Stimulated activated CD8-positive, alpha-beta memory T cell treated with anti-CD3 and anti-CD28 coated beads, Interleukin-7, amount 100 ng/mL, for 48 hours (primary cell): ENCODE results near the gene IL20RA.

Experiments used
- DNase-seq, 2 donors: peaks; one replicate each; pipeline ENCODE4 v3.0.0-alpha.2; 2020; ENCODE audit warnings: low read depth in 1 of 2; ENCODE audit errors: extremely low read depth in 1 of 2

Gene IL20RA

GRCh38 chr6:137010128-137010718 lies 34.5 kb downstream of the IL20RA start:
- no peak for DNase-seq

GRCh38 chr6:137008204-137008603 lies 36.6 kb downstream of the IL20RA start:
- no peak for DNase-seq

GRCh38 chr6:137006056-137006455 lies 38.7 kb downstream of the IL20RA start:
- no peak for DNase-seq

- DNase-seq: no peak
Measured at GRCh38 chr6:137005073-137005472, 39.7 kb downstream of the IL20RA start.

GRCh38 chr6:137002505-137002904 lies 42.3 kb downstream of the IL20RA start:
- no peak for DNase-seq

- no peak for DNase-seq
Measured at GRCh38 chr6:137001977-137002302, 42.8 kb downstream of the IL20RA start.

DNA sequence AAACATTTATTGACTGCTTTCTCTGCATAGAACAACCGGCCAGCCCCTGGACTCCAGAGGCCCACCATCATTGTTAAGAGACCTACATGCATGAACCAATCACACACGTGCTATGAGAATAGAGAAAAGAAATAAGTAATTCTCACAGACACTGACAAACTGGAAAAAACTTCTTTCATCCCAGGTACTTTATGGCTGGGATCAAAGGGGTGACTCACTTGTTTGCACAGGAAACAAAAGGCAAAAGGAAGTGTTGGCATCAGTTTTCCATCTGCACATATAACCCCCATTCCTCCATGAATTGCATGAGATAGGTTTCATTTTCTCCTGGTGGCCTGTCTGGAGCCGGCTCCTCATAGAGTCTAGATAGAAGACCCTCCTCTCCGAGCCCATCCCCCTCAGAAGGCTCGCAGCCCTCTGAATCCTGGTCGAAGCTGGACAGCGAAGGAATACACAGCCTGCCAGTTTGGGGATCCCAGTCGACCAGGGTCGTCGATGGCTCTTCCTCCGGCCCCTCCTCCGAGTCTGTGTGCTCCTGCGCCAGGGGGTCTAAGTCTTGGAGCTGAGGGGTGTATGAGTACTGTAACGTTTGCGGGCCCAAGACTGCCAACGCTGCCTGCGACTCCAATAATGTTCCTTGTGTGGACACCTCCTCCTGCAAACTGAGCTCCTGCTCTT lies 43.3 kb downstream of the IL20RA start:
- no peak for DNase-seq

- DNase-seq: no peak
Measured at GRCh38 chr6:137000825-137001224, 43.9 kb downstream of the IL20RA start.

DNA sequence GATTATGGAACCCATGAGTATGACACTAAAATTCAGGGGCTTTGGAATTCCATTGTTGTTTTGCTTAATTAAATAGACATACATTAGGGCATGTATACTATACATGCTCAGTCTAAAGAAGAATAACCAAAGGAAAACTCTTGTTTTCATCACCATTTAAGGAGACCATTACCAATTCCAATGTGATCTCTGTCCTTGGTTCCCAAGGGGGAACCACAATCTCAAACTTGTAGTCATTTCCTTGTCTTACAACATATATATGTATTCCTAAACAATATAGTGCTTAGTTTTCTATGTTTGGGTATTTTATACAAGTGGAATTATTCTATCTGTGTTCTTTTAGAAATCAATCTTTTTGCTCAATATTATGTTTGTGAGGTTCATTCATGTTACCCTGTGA lies 49.2 kb downstream of the IL20RA start:
- no peak for DNase-seq

DNA sequence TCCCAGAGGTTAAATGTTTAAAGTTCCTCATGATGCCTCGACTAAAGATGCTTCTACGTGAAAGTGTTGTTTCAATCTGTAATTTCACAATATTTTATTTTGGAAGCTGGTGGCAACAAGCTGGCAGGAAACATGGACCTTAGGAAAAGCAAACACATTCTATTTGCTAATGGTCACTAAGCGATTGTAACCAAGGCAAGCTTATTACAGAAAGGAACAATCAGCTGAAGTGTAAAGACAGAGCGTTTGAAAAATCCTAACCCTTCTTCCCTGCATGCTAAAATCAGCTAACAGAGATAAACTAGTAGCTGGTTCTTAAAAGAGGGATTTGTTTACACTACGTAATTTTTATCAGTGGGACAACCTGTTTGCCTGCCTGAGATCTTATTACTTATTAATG lies 50.0 kb downstream of the IL20RA start:
- DNase-seq: no peak

DNA sequence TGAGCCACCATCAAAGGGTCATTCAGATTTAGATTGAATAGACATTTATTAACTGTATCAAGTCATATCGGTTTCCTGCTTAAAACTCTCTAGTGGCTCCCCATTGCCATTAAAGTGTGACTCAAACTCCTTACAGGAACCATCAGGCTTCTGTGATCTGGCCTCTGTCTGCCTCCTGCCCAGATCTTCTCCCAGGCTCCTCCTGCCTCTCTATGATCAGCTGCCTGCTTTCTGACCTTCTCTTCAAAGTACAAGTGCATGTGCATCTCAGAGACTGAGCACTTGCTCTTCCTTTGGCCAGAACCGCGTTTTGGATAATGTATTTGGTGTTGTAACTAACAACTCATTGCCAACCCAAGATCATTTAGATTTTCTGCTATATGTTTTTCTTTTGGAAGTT lies 52.7 kb downstream of the IL20RA start:
- DNase-seq: no peak

GRCh38 chr6:136991646-136992045 lies 53.1 kb downstream of the IL20RA start:
- DNase-seq: no peak

DNA sequence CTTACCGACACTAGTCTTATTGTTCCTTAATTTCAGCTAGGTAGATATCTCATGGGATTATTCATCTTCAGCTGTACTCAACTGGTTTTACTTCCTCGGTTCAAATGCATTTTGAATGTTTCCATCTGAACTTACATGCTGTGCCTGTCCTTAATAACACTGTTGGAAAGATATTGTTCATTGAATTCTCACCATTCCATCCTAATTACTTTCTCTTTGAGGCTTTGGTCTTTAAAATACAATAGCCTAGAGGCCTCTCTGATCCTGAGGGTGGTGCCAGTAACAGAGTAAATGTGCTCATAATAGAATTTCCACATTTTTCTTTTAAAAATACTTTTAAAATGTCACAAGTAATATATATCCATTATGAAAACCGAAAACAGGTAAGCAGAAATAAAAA lies 54.0 kb downstream of the IL20RA start:
- DNase-seq: no peak

DNA sequence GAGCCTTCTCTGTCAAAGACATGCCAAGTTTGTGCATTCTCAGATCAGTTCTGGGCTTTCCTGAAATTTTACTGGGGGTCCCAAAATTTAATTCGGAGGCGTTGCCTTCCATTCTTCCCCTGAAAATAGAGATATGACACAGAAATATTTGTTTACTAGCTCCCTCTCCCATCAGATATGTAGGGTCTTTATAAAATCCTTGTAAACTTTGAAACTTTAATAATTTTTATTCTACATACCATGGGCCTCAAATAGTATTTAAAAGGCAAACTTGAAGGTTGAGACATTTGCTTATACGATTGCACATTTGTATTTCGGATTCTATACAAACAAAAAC lies 54.6 kb downstream of the IL20RA start:
- DNase-seq: no peak

- DNase-seq: no peak
Measured at GRCh38 chr6:136989571-136990241, 55.1 kb downstream of the IL20RA start.

DNA sequence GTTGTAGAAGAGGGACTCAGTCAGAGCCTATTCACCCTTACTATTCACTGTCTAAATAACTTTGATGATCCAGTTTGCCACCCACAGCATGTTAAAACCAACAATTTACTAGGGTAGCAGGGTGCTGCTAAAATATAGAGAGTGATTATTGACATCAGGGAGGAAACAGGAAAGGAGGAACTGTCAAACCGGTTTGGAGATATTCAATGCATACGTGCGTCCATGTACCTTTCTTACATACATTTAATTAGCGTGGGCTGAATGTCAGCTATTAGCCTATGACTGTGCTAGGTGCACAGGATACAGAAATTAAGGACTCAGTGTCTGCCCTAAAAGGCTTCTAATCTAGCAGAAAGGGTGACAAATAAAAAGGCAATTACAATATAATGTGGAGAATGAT lies 57.2 kb downstream of the IL20RA start:
- no peak for DNase-seq

DNA sequence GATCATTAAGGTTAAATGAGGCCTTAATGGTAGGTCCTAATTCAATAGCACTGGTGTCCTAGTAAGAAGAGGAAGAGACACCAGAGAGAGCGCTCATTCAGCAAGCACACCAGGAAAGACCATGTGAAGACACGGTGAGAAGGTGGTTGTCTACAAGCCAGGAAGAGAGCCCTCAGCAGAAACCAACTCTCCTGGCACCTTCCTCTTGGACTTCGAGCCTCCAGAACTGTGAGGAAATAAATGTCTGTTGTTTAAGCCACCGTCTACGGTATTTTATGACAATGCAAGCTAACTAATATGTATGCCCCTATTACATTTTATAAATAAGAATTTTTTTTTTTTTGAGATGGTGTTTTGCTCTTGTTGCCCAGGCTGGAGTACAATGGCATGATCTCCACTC lies 59.3 kb downstream of the IL20RA start:
- no peak for DNase-seq

DNA sequence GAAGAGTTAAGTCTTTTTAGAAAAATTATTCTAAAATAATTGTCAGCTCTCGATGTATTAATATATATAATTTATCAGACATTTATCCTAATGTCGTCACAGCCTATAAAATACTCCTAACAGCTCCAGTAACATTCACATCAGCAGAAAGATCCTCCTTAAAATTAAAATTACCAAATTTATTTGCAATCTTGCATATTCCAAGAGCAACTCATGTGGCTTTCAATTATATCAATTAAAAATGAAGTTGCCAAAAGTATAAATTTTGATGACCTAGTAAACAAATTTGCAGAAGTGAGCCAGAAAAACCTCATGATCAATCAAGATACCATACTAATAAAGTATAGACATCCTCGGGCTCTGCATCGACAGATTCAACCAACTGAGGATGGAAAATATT lies 60.2 kb downstream of the IL20RA start:
- no peak for DNase-seq

DNA sequence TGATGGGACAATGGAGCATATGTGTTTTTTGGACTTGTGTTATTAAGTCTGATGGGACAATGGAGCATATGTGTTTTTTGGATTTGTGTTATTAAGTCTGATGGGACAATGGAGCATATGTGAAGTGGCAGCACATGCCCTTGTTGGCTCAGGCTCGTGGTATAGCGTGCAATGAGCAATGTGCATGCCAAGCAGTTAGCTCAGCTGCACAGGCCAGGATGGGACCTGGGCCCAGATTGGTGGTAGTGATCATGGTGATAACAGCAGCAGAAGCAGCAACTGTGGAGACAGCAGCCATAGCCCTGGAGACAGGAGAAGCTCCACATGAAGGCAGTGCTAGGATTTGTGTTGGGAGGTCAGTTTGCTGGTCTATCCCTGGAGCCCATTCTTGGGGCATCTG lies 61.1 kb downstream of the IL20RA start:
- no peak for DNase-seq

DNA sequence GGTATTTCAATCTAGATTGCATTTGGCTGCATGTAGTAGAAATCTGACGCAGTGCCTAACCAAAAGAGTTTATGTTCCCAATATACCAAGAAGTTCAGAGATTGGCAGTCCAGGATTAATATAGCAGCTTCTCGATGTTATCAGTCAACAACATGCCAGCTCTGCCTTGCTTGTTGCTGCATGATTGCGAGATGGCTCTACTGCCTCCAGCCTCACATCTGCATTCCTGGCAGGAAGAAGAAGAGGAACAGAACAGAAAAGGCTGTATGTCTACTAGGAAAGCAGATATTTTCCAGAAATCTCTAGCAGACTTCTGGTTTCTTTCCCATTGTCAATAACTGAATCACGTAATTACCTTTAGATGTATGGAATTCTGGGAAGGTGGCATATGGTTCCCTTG lies 61.8 kb downstream of the IL20RA start:
- DNase-seq: no peak

- no peak for DNase-seq
Measured at GRCh38 chr6:136980070-136980469, 64.7 kb downstream of the IL20RA start.

DNA sequence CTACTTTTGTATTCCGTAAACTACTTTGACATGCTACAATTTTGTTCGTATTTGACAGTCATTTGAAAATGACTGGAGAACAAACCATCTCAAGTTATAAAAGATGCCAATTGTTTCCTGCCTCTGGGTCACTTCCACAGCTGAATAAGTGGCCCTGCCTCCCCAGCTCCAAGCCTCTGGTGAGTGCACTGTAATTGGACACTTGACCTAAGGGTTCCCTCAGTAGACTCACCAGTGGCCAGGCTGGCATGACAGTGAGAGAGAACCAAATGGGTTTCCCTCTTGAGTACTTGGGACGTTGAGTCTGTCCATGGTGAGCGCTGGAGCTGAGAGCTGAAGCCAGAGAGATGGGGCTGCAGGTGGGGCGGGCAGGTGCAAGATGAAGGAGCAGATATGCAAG lies 65.6 kb downstream of the IL20RA start:
- DNase-seq: no peak

GRCh38 chr6:136977075-136977474 lies 67.7 kb downstream of the IL20RA start:
- DNase-seq: no peak
